Astrocyte of the cerebellum (primary cell): ENCODE data around the gene LNX2.

Experiments
- DNase-seq: peaks from one replicate; pipeline ENCODE4 v3.0.0-alpha.2; 2011; ENCODE audit warnings: low read depth
- H3K4me3 ChIP-seq: 2 replicates; pipeline ENCODE4 v1.5.1; 2011; ENCODE audit warnings: mild to moderate bottlenecking, low read depth, low read length, moderate library complexity
- CTCF ChIP-seq: IDR thresholded peaks from 2 replicates; pipeline ENCODE4 v1.5.1; 2012; ENCODE audit warnings: low read length, low read depth, moderate library complexity, mild to moderate bottlenecking; ENCODE audit errors: missing control alignments
- in situ Hi-C: cut with HindIII; loops from 2 replicates; pipeline ENCODE4 v1.10.0; 2017; ENCODE audit warnings: low sequenced_read_pairs

The LNX2 gene

GRCh38 chr13:27621366-27622101, 1.2 kb upstream of the LNX2 start, which contains the start of gene POLR1D:
POLR1D (plus strand) TSS chr13:27621892; CDS start chr13:27621984, 92 bp downstream.
- no peak for DNase-seq
- H3K4me3 ChIP-seq: peak within 1 kb of the TSS; percentile 85
- in situ Hi-C loops: no loop called here
- TF ChIP-seq CTCF: no peak

- in situ Hi-C loops: no loop called here
- H3K4me3 ChIP-seq: peak overlapping the region; percentile 85
- no peak for TF ChIP-seq CTCF
- DNase-seq: no peak
These were observed 712 bp upstream of the LNX2 start for GRCh38 chr13:27621116-27621365.

GRCh38 chr13:27619728-27620376, 477 bp downstream of the LNX2 start:
- peak; percentile 20 for TF ChIP-seq CTCF
- H3K4me3 ChIP-seq: peak overlapping the region; percentile 85
- no peak for DNase-seq
- in situ Hi-C loops: loop anchor here (5.0 kb wide), 1 partner anchor 53 kb away; no protein-coding TSS in a partner anchor

- DNase-seq: peak; percentile 69
- in situ Hi-C loops: loop anchor here (5.0 kb wide), 1 partner anchor 52 kb away; no protein-coding TSS in a partner anchor
- H3K4me3 ChIP-seq: peak overlapping the region; percentile 85
- TF ChIP-seq CTCF: no peak
These were observed 1.1 kb downstream of the LNX2 start for GRCh38 chr13:27619093-27619727.

GRCh38 chr13:27617881-27618321, 2.4 kb downstream of the LNX2 start:
- DNase-seq: no peak
- no peak overlapping the region for H3K4me3 ChIP-seq
- no peak for TF ChIP-seq CTCF
- in situ Hi-C loops: loop anchor here (5.0 kb wide), 1 partner anchor 51 kb away; no protein-coding TSS in a partner anchor

GRCh38 chr13:27613628-27614027, 6.7 kb downstream of the LNX2 start:
- in situ Hi-C loops: no loop called here
- H3K4me3 ChIP-seq: no peak overlapping the region
- no peak for TF ChIP-seq CTCF
- DNase-seq: no peak
